Measurements from ENCODE around the gene NKX1-2.
A peak's percentile ranks its signal among the peaks of the same experiment; 100 is the strongest.

NKX1-2 gene

DNA sequence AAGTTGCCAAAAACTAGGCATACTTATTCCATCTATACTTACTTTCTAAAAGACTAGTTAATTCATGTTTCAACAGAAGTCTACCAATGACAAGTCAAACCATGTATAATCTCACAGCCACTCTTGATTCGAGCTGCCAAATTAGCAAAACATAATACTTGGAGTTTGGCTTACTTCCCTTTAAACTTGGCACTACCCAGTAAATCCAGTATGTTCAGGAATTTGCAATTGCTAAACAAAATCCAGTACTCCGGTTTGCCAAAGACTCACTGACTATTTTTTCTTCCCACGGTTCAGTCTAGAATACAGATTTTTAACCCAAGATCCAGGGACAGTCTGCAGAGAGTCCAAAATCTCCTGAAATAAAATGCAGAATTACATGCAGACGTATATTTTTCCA, 35.8 kb downstream of the NKX1-2 start:
- DNase-seq, result no peak

DNA sequence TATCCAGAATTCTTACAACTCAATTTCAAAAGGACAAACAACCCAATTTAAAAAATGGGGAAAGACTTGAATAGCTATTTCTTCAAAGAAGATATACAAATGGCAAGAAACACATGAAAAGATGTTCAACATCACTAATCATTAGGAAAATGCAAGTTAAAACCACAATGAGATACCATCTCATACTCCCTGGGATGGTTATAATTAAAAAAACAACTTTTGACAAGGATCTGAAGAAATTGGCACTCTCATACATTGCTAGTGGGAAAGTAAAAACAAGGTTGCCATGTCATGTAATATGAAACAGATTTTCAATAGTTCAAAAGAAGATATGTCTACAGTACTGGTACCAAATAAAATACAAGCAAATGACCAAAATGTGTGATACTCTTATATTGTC, 40.1 kb downstream of the NKX1-2 start:
- DNase-seq, result no peak

DNA sequence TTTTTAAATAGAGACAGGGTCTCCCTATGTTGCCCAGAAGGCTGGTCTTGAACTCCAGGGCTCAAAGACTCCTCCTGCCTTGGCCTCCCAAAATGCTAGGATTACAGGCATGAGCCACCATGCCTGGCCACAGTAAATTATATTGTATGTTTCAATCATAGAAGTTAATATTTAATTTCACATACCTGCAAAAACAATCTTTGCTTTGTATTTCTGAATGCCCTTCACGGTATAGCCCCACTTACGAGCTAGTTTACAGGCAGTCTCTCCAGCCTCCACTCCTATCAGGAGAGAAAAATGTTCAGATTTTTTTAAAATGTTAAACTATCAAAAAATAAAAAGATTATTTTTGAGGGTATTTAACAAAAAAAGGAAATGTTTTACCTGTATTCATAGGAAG, 41.5 kb downstream of the NKX1-2 start:
- no peak for DNase-seq

DNA sequence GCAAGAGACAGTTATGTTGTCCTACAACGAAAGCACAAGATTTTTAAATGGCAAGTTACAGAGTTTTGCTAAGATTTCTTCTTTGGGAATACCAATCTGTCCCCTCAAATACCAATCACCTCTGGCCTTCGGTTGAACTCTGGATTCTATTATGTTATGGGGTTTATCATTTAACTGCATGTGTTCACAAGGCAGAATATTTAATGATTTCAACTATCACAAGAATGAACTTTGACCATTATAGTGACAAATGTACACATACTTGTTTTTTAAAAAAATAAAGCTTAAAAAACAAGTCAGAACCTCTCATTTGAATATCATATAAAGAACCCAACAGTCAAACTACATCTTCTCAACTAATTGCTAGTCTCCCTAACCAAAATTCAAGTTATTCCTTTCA, 42.4 kb downstream of the NKX1-2 start:
- DNase-seq, result no peak

DNA sequence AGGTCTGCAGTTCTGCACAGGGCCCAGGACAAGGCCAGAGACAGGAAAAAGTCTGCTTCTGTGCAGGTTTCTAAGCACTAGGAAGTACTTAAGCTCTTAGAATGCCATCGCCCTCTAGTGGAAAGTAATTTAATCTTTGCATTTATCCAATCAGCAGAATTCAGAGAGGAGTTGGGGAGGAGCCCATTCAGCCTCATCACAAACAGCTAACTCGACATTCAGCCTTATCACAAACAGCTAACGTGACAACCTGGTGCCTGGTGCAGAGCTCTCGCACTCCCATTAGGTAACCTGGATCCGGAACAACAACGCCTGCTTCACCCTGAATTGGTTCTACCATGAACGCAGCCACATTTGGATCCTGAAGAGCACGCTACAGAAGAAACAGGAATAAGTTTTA, 46.3 kb downstream of the NKX1-2 start:
- DNase-seq, result peak; percentile 72

DNA sequence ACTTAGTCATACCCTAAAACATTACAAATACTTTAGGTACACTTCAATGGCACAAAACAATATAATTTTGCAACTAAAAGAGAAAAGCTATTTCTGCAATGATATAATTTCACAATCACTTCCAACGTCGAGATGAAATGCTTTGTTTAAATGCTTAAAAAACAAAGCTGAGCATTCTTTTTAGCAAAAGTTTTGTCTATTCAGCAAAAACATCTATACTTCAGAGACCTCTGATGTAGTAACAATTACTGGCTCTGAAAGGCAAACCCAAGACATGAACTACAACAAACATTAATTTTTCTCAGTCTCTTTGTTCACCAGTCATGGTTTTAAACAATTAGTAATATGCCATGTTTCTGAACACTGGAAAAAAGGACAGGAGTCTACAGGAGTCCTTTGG, 47.6 kb downstream of the NKX1-2 start:
- DNase-seq, result no peak

DNA sequence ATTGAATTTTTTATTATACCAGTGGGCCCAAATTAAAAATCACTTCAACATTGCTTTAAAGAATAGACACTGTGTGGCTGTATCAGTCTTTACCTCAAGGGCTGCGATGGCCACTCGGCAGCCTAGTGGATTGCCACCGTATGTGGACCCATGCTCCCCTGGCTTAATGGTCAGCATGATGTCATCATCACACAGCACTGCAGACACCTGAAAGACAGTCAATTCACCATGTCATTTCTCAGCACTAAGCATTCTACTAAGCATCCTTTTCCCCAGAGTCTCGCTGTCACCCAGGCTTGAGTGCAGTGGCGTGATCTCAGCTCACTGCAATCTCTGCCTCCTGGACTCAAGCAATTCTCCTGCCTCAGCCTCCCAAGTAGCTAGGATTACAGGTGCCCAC, 48.2 kb downstream of the NKX1-2 start:
- DNase-seq, result no peak
